PC-9 (cell line): ENCODE results near the gene IRX5.

ENCODE experiments used
- EZH2 ChIP-seq: fragments of 200-600 bp; sonication (generic); IDR thresholded peaks from 2 replicates; pipeline ENCODE4 v1.8.0; 2017; ENCODE audit warnings: antibody characterized with exemption, low read depth
- TF ChIP-seq, protein P1 (sequence below): fragments of 200-600 bp; sonication (generic); conservative IDR thresholded peaks from 2 replicates; pipeline ENCODE4 v1.6.1; 2017; ENCODE audit warnings: mixed run types, antibody characterized with exemption, mild to moderate bottlenecking, moderate library complexity

DNA sequence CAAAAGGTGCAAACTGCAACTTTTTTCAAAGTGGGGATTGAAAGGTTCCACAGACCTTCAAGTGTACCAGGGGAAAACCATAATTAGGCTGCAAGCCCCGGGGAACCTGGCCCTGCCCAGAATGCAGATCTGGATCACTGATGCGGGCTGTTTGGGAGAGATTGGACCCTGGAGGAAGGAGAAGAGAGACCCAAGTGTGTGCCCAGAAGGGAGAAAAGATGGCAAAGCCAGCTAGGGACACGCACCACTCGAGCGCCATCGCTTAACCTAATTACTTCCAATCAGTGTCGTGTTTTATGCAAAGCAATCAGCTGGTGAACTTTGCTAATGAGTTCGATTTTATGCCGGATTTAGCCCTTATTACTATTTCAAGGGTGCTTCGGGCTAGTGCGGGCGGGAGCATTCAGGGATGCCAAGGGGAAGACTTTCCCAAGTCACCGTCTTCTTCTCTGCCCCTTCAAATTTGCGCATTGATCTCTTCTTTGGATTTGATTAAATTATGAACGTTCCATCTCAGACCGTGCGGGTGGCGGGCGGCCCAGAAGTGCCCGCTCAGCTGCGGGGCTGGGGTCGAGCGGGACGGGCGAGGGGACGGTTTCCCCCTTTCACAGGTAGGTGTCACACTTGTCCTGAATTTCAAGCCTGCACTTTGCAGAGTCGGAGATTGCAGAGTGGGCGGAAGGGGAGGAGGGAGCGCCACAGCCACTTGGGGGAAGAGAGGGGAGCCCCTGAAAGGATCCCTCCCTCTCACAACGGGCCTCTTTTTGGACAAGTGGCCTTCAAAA, 4.0 kb downstream of the IRX5 start:
- TF ChIP-seq, protein P1, sequence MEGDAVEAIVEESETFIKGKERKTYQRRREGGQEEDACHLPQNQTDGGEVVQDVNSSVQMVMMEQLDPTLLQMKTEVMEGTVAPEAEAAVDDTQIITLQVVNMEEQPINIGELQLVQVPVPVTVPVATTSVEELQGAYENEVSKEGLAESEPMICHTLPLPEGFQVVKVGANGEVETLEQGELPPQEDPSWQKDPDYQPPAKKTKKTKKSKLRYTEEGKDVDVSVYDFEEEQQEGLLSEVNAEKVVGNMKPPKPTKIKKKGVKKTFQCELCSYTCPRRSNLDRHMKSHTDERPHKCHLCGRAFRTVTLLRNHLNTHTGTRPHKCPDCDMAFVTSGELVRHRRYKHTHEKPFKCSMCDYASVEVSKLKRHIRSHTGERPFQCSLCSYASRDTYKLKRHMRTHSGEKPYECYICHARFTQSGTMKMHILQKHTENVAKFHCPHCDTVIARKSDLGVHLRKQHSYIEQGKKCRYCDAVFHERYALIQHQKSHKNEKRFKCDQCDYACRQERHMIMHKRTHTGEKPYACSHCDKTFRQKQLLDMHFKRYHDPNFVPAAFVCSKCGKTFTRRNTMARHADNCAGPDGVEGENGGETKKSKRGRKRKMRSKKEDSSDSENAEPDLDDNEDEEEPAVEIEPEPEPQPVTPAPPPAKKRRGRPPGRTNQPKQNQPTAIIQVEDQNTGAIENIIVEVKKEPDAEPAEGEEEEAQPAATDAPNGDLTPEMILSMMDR: no peak
- TF ChIP-seq EZH2: no peak
